PC-3 (cell line): ENCODE measurements around the gene RPS27L.

ENCODE experiments used
- EZH2 ChIP-seq: fragments of 300-600 bp; sonication (generic); IDR thresholded peaks from one replicate; pipeline ENCODE4 v1.6.1; 2017; ENCODE audit warnings: antibody characterized with exemption, mild to moderate bottlenecking, low read length; ENCODE audit not compliant: unreplicated experiment
- EZH2phosphoT487 ChIP-seq: fragments of 300-600 bp; sonication (generic); IDR thresholded peaks from 2 replicates; pipeline ENCODE4 v1.6.1; 2018; ENCODE audit warnings: mild to moderate bottlenecking, antibody characterized with exemption, low read length, borderline replicate concordance
- TF ChIP-seq, protein P1 (sequence below): fragments of 300-600 bp; sonication (generic); conservative IDR thresholded peaks from 2 replicates; pipeline ENCODE4 v1.5.1; 2017; ENCODE audit warnings: antibody characterized with exemption, low read depth, mild to moderate bottlenecking, low read length

DNA sequence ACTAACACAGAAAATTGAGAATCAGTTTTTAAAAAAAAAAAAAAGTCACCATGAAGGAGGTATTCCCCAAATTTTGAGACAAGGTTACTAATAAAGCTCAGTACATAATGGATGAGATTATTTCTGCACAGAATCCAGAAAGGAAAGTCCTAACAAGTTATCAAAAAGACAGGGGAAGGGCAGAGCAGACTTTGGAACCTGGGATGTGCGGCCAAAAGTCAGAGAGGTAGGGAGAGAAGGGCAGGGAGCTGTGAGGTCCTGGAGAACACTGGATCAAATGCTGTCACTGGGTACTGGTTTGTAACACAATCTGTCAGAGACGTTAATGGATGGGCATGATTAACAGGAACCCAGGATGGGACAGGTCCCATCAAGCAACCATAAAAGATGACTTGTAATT is 47.8 kb downstream of the RPS27L start:
- TF ChIP-seq, protein P1, sequence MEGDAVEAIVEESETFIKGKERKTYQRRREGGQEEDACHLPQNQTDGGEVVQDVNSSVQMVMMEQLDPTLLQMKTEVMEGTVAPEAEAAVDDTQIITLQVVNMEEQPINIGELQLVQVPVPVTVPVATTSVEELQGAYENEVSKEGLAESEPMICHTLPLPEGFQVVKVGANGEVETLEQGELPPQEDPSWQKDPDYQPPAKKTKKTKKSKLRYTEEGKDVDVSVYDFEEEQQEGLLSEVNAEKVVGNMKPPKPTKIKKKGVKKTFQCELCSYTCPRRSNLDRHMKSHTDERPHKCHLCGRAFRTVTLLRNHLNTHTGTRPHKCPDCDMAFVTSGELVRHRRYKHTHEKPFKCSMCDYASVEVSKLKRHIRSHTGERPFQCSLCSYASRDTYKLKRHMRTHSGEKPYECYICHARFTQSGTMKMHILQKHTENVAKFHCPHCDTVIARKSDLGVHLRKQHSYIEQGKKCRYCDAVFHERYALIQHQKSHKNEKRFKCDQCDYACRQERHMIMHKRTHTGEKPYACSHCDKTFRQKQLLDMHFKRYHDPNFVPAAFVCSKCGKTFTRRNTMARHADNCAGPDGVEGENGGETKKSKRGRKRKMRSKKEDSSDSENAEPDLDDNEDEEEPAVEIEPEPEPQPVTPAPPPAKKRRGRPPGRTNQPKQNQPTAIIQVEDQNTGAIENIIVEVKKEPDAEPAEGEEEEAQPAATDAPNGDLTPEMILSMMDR = no peak
- TF ChIP-seq EZH2 = no peak
- no peak for TF ChIP-seq EZH2phosphoT487
